HG03039 (cell line): ENCODE results near the gene LRRC37A.
A peak's percentile ranks its signal among the peaks of the same experiment; 100 is the strongest.
"Not testable (repeated sequence)": the region's sequence is repeated elsewhere in the genome, so short reads cannot be mapped to it uniquely, and the experiment has no call there.

ENCODE experiments used
- ATAC-seq: cut with Tn5 transposase; IDR thresholded peaks from one replicate; pipeline ENCODE4 v1.9.1; 2021; ENCODE audit warnings: mild to moderate bottlenecking, moderate library complexity; ENCODE audit not compliant: unreplicated experiment

LRRC37A gene

DNA sequence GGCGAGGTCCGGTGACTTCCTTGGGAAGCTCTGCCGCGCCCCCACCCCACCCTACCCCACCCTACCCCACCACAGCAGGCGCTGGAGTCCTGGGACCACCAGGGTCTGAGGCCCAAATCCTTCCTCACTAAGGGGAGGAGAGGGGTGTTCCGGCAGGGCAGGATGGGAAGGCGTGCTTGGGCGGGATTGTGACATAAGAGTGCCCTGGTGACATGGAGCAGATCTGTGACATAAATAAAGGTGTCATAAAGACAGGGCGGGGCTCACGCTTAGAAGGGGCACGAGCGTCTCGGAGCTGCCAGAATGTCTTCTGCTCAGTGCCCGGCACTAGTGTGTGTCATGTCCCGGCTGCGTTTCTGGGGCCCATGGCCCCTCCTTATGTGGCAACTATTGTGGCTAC lies at the start of gene LRRC37A:
Gene LRRC37A (plus strand): TSS at position 301 of the 400 bp plus-strand sequence. CDS start 3 bp downstream, at position 304.
- not testable (repeated sequence) for ATAC-seq

DNA sequence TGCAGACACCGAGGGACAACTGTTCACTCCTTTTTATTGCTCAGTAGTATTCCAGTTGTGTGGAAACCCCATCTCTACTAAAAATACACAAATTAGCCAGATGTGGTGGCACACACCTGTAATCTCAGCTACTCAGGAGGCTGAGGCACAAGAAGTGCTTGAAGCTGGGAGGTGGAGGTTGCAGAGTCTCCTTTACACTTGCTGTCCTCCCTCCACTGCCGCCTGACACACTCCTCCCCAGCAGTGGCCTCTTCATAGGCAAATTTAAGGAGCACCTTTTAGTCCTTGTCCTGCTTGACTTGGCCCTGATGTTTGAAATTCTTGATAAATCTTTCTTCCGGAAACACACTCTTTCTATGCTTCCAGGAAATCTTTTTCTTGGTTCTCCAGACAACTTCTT lies 45.8 kb upstream of the LRRC37A start:
- ATAC-seq, result not testable (repeated sequence)

DNA sequence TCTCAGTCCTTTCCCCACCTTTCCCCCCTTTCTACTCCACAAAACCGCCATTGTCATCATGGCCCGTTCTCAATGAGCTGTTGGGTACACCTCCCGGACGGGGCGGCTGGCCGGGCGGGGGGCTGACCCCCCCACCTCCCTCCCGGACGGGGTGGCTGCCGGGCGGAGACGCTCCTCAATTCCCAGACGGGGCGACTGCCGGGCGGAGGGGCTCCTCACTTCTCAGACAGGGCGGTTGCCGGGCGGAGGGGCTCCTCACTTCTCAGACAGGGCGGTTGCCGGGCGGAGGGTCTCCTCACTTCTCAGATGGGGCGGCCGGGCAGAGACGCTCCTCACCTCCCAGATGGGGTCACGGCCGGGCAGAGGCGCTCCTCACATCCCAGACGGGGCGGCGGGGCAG lies 42.1 kb upstream of the LRRC37A start:
- ATAC-seq, result not testable (repeated sequence)

DNA sequence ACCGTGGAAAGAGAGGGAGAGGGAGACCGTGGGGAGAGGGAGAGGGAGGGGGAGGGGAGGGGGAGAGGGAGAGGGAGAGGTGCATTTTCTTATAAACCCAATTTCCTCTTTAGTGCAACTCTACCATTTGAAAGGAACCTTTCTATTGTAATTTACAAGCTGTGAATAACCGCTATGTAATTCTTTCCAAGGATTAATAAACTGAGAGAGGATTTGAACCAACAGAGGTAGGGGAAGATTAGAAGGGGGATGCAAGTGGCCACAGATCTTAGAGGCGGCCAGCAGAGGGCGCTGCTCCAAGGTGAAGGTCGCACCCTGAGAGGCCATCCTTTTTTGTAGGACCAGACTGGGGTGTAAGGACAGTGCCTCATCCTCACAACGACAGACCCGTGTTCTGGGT lies 41.2 kb upstream of the LRRC37A start:
- ATAC-seq, result not testable (repeated sequence)

DNA sequence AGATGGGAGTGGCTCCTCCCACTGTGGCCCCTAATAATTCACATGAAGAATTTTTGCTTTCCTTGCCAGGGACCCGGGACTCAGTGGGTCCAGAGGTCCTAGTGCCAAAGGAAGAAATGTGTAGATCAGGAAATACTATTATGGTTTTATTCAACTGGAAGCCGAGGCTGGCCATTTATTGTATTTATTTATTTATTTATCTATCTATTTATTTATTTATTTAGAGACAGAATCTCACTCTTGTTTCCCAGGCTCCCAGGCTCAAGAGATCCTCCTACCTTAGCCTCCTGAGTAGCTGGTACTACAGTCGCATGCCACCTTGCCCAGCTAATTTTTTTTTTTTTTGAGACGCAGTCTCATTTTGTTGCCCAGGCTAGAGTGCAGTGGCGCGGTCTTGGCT lies 40.7 kb upstream of the LRRC37A start:
- not testable (repeated sequence) for ATAC-seq

DNA sequence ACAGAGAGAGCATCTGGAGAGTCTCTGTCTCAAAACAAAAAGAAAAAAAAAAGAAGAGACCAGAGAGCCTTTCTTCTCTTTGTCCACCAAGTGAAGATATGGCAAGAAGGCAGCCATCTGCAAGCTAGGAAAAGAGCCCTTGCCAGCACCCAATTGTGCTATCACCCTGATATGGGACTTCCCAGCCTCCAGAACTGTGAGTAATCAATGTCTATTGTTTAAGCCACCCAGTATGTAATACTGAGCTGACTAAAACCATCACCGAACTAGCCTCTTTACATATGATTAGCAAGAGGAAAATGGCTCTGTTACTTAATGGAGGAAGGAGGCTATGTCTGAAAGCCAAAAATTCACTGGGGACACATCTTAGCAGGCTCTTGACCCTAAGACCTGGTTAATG lies 38.6 kb upstream of the LRRC37A start:
- ATAC-seq, result not testable (repeated sequence)

DNA sequence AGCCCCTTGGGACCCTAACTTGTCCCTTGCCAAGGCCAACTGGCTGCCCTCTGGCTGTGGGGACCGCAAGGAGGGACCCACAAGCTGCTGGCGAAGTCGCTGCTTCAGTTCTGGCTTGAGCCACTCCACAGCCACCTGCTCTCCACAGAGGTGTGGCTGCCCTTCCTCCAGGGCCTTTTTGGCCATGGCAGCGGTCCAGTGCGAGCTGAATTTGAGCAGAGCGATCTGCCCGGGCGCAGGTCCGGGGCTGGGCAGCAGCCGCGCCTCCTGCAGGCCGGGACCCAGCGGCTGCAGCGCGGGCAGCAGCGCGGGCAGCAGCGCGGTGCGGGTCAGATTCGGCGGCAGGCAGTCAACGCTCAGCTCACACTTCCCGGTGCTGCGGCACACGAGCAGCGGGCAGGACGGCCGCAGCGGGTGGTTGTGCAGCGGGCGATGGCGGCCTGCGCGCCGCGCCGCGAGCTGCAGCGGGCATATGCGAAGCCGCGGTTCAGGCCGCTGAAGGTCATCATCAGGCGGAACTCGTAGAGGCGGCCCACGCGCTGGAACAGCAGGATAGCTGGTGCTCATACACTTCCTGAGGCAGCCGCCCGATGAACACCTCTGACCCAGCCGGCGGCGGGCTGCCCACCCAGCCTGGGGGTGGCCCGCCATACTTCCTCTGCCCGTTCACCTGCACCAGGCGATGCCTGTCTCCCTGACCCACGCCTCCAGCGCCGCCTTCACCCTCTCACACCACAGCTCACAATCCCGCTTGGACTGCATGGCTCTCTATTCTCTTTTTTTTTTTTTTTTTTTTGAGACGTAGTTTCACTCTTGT lies 34.9 kb upstream of the LRRC37A start:
- not testable (repeated sequence) for ATAC-seq

DNA sequence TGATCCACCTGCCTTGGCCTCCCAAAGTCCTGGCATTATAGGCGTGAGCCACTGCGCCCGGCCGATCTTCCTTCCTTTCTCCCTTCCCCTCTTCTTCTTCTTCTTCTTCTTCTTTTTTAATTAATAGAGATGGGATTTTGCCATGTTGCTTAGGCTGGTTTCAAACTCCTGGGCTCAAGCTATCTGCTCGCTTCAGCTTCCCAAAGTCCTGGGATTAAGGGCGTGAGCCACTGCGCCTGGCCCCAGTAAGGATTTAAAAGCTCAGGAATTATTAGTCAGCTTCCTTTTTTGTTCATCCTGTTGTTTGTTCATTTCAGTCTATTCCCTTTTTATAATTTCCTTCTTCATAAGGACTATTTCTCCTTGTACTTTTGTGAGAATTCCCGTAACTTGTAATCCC lies 32.7 kb upstream of the LRRC37A start:
- ATAC-seq, result no peak

DNA sequence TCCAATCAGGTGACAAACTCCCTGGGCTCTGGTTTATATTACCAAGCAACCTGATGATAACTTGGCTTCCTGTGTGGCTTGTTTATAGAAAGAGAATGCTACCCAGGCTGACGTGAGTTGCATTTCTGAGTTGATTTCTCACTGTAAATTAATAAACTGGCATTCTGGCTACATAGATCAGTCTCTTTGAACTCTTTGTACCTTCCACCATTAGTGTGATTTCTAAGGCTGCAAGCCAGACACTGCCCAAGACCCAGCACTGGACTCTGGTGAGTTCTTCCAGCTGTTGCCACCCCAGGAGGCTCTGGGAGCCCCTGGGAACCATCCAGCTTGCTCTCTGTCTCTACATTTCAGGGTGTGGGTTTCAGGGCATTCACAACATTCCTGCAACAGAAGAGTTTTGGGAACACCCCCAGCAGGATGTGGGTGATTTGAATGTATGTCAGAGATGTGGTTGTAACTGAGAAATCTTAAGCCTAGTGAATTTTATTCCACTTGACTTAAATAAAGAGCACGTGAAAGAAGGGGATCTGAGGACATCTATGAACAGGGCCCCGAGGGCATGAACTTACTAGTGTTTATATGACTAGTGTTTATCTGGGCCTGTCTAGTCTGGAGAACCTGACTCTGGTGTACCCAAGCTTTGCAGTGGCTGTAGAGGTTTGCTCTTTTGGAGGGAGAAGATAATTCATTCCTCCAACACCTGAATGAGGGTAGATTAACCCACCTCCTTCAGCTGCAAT lies 30.3 kb upstream of the LRRC37A start:
- ATAC-seq, result no peak

DNA sequence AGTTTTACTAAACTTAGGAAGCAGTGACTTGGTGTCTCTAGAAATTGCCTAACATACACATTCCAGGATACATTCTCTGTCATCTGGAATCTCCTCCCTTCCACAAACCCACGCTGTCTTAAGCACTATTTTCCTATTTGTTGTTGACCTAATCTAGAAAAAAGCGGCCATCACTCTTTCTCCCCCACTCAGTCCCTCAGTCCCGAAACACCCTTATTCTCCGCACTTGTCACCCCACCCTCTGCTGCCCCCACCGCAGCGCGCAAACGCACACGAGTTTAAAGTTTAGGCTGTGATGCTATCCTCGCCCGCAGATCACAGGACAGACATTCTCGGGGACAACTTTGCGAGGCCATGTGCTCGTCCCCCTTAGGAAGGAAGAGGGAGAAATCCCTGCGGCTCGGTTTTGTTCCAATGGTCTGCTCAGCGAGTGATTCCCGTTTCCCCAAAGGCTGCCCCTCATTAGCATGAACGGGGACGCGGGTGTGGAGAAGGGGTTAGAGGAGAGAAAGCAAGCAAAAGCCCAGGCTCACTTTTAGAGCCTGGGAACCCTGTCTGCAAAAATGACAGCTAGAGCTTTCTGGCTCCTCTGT lies 28.8 kb upstream of the LRRC37A start:
- not testable (repeated sequence) for ATAC-seq

DNA sequence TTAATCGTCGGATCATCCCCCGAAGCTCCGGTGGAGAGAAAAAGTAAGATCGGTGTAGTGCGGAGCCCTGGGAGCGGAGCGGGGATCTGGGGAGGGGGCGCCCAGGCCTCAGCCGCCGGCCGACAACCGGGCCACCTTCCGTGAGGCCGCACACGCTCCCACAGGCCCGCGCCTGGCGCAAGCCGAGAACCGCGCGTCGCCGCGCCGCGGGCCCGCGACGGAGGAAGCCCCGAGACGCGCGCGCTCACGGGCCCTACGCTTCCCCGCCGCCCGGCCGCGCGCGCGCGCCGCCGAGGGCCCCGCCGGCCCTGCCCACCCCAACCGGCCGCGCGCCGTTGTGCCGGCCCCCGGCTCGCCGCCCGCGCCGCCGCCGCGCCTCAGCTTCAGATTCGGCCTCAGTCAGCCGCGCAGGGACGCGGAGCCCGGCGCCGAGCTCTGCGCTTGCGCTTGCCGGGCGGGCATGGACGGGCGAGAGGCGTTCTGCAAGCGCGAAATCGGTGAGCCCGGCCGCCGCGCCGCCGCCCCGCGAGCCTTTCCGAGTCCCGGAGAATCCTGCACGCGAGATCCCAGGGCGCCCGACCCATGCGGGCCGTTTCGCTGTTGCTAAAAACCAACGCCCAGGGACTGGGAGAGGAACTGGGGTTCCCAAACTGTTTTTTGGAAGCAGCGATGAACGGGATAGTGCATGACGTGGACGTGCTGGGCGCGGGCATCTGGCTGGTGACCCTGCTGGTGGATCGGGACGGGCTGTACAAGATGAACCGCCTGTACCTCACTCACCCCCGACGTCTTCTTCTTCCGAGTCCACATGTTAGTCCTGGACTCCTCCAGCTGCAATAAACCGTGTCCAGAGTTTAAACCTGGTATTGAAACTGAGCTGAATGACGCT lies 28.0 kb upstream of the LRRC37A start:
- peak; percentile 78 for ATAC-seq

DNA sequence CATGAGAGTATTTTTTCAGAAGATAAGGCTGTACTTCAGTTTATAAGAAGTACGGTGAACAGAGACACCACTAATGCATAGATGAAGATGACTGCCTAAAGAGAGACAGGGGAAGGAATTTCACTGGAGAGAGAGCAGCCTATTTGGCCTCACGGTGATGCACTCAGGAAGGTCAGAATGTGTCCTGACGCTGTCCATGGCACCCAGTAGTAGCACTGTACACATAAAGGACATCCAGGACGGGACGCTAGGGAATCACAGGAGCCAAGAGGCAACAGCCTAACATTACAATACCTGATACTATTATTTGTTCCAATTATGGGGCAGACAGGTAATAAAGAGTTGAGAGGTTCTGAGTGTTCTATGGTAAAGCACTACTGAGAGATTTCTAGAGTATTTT lies 24.9 kb upstream of the LRRC37A start:
- no peak for ATAC-seq

DNA sequence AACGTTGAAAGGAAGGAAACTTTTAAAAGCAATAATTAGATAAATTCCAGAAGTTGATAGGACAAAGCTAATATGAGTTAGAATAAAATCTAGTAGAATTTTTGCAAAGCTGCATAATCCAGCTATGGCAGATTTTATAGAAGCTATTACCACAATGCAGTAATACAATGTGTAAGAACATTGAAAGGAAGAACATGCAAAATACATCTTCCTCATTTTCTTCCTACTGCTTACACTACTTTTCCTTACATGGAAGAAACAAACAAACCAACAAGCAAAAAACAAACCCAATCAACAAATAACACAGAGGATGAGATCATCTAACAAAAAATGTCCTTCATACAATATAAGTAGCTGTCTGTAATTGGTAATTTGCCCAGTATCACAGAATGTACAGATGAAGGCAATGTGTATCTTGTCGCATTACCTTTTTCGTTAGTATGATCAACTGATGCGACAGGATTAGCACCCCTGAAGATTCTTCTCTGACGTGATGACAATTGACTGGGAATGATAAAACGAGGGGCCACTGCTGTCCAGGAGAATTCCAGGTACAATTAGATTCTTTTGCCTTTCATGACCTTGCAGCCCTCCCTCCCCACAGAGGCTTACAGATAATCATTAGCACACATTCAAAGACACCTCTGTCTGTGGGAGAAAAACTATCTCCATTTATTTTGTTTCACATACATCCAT lies 21.2 kb upstream of the LRRC37A start:
- no peak for ATAC-seq

DNA sequence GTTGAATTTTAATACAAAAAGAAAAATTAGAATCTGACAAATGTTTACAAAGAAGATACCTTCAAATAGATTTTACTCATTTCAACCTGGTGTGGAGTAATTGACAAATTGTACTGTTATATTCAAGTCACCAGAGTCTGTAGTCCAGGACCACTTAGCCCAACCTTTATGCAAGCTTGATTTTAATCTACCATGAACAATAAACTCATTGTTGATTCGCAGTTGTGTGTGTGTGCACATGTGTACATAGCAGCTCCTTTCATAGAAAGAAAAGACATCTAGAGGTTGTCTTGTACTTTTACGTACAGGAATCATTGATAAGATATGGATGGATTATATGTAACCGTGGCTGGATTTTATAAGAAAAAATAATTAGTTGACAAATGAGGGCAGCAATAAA lies 20.7 kb upstream of the LRRC37A start:
- ATAC-seq, result no peak

DNA sequence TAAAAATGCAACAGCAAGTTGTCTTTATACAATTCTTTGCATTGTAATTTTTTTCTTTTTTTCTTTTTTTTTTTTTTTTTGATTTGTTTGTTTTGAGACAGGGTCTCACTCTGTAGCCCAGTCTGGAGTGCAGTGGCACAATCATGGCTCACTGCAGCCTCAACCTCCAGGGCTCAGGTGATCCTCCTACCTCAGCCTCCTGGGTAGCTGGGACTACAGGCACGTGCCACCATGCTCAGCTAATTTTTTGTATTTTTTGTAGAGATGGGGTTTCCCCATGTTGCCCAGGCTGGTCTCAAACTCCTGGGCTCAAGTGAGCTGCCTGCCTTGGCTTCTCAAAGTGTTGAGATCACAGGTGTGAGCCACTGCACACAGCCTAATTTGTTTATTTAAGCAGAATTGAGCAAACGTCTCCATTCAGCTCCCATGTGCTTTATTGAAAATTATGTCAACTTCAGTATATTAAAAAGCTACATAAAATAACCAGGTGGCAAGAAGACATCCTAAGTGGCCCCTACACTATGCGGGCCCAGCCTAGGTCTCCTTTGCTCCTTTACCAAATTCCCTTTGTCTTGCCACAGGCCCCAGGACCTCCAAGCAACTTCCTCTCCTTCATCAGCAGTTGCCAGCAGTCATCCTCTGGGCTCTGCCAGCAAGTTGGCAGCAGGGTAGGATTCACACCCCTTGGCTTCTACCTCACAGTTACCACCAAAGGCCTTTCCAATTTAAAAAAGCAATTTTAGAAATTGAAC lies 18.0 kb upstream of the LRRC37A start:
- ATAC-seq, result not testable (repeated sequence)

DNA sequence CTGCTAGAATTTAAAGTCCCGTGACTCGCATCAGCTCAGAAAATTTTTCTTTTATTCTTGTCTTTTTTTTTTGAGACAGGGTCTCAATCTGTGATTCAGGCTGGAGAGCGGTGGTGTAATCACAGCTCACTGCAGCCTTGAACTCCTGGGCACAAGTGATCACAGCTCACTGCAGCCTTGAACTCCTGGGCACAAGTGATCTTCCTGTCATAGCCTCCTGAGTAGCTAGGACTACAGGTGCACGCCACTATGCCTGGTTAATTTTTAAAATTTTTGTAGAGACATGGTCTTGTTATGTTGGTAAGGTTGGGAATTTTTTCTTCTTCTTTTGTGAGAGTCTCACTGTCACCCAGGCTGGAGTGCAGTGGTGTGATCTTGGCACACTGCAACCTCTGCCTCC lies 13.6 kb upstream of the LRRC37A start:
- not testable (repeated sequence) for ATAC-seq

DNA sequence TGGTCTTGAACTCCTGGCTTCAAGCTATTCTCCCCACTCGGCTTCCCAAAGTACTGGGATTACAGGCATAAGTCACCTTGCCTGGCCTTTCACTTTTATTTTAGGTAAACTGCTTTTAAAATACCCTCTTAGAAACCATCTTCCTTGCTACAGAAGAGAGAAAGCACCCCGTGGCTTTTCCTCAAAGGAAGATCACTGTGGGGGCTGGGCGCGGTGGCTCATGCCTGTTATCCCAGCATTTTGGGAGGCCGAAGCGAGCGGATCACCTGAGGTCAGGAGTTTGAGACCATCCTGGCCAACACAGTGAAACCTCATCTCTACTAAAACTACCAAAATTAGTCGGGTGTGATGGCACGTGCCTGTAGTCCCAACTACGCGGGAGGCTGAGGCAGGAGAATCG lies 12.3 kb upstream of the LRRC37A start:
- ATAC-seq, result not testable (repeated sequence)

DNA sequence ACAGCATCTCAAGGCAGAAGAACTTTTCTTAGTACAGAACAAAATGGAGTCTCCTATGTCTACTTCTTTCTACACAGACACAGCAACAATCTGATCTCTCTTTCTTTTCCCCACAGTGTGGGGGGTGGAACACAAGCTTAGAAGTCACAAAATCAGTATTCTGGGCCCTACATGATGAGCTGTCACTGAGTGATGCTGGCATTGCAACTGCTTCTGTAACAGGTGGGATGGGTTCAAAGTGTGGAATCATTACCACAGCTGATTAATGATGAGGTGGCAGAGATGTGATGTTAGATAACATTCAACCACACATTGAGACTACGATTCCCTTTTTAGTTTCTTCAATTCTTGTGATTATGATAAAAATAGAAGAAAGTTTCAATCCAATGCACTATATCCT lies 10.5 kb upstream of the LRRC37A start:
- ATAC-seq, result not testable (repeated sequence)

DNA sequence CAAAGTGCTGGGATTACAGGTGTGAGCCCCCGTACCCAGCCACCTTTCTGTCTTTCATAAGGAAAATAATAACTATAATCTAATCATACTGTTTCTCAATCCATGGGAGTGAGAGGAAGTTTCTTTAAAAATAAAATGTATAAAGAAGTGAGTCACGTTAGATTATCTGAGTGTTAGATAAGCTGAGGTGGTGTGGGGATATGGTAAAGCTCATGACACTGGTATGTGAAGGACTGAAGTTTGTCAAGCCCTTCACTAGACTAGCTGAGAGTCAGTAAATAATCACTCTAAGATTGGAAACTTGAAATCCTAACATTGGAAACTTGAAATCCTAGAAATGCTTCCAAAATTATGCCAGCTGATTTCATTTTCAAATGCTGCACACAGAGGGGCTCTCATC lies 9.4 kb upstream of the LRRC37A start:
- ATAC-seq, result not testable (repeated sequence)
